Cortex of kidney (tissue), 1 donor: ENCODE results near the gene RNF144B.
"Not testable (repeated sequence)": the region's sequence is repeated elsewhere in the genome, so short reads cannot be mapped to it uniquely, and the experiment has no call there.

ENCODE experiments used
- DNase-seq: peaks from one replicate; lab custom pipeline; 2025; lab: John Stamatoyannopoulos, UW

RNF144B gene

DNA sequence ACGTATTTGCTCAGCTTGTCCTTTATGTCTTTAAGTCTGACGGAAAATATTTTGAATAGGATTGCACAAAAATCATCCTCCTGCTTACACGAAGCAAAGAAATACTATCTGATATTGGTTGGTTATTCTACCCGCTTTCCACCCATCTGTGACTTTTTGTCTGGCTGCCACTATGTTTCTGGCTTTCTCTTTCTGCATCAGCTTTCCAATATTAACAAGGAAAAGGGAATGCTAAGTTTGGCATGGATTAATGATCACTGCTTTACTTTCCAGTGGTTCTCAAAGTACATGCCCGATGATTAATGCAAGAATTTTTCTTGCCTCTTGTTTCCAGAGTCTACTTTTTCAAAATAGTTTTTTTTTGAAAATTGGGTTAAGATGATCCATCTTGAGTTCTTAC is 57.0 kb downstream of the RNF144B start:
- no peak for DNase-seq

DNA sequence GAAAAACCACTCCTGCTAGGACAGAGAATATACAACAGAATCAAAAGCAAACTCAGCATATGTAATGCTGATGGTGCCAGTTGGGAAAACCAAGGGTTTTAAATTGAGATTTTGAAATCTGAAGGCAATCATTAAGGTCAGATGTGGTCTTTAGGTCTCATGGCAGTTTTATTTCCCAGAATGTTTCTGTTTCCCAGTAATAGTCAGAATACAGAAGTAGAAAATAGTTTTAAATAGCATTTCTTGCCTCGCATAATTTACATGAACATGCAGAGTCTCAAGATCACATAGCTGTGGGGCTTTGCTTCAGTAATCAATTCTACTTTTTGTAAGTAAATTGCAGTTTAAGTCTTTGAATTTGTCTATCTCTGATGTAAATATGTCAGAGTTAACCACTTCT is 58.1 kb downstream of the RNF144B start:
- no peak for DNase-seq

DNA sequence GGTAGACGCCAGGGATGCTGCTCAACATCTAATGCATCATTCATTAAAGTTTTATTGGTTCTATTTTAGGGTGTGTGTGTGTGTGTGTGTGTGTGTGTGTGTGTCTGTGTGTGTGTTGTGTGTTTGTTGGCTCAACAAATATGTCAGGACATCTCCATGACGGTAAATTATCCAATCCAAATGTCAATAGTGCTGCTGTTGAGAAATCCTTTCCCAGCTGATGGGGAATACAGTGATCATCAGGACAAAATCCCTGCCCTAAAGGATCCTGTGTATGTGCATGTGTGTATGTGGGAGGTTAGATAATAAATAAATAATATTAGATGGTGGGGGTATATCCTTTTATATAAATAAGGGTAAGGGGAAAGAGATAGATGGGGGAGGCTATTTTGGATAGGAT is 59.6 kb downstream of the RNF144B start:
- no peak for DNase-seq

DNA sequence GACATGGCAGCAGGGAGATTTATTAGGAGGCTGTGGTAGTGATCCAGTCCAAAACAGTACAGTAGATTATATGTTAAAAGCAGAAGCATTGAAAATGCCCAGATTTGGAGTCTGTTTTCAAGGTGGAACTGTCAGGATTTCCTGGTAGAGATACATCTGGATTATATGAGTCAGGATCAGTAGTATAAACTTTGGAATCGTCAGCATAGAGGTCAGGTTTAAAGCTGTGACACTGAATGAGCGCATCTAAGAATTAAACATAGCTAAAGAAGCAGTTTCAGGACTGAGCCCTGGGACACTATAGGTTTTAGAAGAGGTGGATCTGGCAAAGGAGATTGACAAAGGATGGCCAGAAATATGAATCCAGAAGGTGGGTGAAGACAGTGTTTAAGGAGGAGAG is 60.4 kb downstream of the RNF144B start:
- no peak for DNase-seq

DNA sequence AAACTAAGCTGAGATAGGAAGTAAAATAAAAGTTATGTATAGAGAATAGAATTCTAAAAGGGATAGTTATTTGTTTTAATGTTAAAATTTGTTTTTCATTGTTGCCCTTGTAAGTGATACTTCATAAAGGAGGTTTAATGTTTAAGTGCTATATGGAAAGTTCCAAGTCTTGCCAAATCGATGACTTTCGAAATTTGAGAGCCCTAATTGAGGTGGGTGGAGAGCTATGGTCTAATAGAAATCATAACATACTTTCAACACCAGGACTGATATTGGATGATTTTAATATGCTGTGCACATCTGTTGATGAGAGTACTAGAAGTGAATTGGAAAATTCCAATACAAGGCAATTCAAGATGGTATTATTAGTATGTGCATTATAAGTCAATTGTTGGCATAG is 64.6 kb downstream of the RNF144B start:
- no peak for DNase-seq

DNA sequence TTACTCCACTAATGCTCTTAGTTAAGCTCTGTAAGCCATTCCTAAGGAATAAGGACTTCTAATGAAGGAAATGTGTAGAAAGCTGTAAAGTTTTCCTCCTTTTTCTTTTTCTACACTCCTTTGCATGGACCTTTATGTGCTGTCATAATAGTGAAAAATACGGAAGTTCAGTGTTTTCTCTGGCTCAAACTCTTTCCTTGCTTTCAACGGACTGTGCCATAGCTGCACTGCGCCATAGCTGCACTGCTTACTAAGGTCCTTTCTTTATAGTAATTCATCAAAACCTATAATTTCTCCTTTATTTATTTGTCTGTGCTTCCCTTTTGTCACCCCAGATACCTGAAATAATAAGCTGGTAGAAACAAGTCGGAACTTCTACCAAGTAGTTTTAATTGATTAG is 67.3 kb downstream of the RNF144B start:
- no peak for DNase-seq

DNA sequence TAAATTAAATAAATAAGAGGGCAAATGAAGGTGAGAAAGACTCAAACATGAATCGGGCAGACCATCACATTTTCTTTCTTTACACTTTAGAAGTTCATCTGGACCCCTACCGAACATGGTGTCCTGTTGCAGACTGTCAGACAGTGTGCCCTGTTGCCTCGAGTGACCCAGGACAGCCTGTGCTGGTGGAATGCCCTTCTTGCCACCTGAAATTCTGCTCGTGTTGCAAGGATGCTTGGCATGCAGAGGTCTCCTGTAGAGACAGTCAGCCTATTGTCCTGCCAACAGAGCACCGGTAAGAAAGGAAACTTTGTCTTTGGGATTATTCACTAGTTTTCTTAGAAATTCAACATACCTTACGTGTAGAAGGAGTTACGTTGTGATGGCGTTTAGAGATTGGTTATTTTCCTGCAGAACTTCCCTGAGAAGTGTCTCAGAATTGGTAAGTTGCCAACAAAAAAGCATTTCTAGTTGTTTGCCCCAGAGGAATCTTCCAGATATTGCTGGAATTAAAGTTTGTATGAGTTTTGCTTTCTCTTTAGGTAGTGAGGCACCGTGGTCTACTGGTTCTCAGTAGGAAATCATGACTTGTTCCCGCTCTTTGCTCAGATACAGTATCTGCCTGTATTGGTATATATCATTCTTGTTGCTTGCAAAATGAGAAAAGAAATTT is 70.1 kb downstream of the RNF144B start:
- no peak for DNase-seq

DNA sequence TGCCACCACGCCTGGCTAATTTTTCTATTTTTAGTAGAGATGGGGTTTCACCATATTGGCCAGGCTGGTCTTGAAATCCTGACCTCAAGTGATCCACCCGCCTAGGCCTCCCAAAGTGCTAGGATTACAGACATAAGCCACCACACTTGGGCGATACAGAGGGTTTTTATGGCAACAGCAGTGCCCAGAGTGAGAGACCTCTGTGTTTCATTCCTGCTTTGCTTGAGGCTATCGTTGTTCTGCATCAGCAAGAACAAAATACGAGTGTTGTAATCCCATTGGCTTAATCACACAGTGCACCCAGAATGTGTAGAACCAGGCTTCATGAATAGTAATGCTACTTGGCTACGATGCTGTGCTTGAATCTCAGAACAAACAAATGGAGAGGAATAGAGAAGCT is 70.9 kb downstream of the RNF144B start:
- not testable (repeated sequence) for DNase-seq

DNA sequence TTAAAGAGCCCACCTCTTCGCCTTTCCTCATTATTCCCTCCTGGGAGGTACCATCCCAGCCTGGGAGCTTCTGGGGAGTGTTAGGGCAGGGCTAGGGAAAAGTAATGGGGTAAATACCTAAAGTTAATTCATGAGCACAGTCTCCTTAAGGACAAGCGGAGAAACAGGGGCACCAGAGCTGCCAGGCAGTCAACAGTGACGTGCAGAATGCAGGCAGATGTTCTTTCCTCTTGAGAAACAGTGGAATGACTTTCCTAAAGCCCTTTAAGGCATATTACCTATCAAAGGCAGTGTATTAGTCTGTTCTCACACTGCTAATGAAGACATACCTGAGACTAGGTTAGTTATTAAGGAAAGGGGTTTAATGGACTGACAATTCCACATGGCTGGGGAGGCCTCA is 76.3 kb downstream of the RNF144B start:
- no peak for DNase-seq

DNA sequence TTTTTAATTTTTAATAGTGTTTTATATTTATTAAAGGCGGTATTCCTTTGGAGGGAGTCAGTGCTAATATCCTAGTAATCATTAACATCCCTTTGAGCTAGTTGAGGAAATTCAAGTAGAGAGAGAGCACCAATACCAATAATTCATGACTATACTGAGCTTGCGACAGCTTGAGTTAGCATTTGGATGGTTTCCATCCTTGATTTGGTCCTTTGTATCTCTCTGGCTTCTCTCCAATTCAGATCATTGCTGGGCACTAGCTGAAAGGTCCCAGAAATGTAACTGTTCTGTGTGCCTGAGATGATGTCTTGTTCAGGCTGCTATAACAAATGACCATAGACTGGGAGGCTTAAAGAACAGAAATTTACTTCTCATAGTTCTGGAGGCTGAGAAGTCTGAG is 77.0 kb downstream of the RNF144B start:
- no peak for DNase-seq

DNA sequence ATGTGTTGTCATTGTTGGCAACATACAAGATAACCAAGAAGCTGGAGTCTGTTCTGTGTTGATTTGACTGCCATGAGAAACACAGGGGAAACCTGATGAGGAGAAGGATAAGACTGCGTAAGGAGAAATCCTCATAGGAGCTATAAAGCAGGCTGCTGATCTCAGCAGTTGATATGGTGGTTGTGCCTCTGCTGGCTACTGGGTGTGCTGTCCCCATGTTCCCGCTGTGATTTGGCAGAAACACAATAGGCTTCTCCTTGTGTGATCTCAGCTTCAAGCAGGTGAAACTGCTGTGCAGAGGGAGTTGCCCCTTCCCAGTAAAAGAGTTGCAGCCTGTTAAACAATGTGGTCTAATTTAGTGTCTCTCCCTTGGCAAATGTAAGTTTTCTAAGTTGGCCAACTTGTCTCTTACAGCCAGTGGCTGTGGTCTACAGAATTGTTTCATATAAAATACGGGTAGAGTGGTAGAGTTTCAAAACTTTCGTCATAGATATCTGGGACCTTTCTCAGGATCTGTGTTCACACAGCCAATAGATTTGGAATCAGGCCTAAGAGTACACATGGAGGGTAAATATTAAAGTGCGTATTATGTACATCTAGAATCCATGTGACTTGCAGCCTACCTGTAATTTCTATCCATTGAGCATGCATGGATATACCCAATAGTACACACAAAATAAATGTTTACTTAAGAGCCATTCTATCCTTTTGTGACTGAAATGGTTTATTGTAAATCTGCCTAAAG is 78.4 kb downstream of the RNF144B start:
- no peak for DNase-seq

DNA sequence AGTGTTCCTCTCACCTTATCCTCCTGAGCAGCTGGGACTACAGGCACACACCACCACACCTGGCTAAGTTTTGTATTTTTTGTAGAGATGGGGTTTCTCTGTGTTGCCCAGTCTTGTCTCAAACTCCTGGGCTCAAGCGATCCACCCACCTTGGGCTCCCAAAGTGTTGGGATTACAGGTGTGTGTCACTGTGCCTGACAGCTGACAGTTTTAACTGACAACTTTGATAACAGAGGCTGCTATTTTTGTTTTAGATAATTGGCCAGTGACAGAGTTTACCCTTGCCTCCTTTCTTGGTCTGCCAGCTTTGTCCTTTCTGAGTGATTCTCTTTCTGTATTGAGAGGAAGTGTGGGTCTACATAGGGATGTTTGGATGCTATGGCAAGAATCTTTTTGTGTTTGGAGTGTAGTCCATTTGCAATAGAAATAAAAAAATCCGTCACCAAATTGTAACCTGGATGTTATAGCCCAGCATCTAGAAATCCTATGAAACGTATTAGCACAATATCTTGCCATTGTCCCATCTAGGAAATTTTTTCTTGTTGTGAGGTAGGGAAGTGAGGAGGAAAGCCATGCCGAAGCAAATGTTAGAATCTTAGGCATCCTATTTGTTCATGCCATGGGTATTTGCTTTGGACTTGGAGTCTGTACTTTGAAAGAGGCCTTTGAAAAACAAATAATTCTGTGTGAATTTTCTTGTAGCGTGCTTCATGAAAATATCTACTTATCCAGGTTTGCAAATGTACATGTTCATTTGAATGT is 80.8 kb downstream of the RNF144B start:
- no peak for DNase-seq

DNA sequence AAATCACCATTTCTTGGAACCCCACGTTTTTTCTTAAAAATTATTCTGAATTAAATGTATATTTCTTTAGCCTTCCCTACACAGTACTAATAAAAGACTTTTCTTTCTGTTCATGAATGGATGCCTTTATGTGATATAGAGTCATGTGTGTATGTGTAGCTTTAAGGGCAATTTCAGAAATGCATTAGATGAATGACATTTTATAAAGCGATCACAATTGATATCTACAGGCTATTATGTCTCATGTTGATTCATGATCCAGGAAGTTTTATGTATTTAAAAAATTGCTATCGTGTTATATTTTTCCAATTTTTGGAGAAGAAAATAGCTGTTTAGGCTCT is 81.3 kb downstream of the RNF144B start:
- DNase-seq = no peak

DNA sequence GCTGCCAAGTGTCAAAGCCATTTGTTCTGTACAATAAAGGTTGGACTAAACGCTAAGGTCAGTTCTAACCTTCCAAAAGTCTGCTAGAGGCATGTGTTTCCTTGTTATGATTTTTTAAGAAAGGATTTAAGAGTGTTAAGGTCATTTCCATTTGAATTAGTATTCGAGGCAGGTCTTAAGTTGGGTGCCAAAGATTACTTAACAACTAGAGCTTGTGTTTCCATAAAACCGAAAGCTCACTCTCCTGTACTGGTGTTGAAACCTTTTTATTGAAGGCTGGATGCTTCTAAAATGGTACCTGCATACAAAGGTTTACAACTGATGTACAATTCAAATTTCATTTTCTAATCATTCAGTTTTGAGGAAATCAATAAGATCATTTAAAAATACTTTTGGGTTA is 82.4 kb downstream of the RNF144B start:
- no peak for DNase-seq

DNA sequence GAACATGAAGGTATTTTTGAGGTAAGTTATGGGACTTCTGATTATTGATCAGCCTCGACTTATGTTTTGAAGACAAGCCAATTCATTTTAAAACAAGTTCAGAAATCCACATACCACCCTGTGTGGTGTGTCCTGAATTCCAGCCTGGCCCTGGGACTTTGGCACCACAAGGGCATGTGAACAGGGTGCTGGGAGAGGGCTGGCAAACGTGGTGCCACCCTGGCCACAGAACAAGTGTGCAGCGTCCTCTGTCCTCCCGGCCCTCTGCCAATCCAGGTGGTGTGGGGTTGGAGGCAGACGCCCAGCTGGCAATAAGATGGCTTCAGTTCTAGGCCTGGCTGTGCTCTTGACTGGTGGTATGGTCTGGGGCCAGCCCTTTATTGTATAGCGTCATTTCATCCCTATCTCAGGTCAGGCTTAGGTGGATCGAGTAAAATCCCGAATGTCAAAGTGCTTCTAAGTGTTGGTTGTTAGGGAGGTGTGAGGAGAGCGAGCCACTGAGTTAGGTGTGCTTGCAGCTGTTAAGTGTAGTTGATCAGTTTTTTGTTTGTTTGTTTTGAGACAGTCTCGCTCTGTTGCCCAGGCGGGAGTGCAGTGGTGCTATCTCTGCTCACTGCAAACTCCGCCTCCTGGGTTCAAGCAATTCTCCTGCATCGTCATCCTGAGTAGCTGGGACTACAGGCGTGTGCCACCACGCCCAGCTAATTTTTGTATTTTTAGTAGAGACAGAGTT is 84.2 kb downstream of the RNF144B start:
- DNase-seq = no peak

DNA sequence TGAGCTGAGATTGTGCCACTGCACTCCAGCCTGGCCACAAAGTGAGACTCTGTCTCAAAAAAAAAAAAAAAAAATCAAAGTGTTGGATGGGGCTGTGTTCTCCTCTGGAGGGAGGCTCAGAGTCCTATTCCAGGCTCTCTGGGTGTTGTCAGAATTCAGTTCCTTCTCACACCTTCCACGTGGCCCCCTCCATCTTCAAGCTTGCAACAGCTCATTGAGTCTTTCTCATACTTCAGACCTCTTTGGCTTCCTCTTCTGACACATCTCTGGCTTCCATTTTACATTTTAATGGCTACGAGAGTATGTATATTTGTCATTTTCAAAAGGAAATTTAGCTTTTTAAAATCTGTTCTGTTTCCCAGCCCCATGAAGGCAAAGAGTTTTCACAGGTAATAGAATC is 85.8 kb downstream of the RNF144B start:
- DNase-seq = no peak

DNA sequence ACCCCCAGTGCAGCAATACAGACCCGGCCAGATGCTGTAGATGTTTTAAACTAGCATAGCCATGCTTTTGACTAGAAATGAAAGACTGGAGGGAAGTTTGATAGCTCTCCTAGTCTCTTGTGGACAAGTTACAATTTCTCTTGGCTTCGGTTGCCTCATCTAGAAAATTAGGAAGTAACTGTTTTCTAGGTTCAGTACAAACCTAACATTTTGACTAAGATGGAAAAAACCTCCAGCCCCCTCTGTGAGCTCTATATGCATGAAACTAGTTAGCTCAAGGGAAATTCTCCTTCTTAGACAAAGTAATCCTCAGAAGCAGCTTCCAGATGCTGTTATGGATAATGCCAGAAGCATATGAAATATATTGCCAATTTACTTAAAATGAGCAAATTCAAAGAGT is 86.6 kb downstream of the RNF144B start:
- DNase-seq = no peak

DNA sequence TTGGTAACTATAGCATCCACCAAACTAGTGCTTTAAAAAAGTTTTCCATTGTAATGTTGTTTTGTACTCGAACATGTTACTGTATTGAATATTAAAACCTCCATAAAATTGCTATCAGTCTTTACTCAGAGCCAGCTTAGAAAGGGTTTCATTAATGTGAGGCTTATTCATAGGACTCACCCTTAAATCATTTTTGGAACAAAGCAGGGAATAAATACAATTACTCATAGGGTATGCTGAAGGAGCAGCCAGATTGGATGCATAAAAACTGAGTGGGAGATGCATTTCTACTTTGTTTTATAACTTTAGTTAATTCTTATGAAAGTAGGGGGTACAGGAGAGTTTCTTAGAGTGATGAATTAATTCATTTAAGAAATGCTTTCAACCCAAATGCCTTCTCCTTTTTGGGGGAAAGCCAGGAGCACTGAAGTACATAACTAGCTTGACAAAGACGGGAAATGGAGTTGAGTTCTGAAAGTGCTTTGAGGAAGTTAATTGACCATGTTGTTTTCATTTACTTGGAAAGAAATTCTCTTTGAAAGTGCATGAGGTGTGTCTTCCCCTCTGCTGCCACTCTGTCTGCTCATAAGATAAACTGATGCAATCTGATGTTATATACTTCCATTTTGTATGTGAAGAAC is 90.3 kb downstream of the RNF144B start:
- DNase-seq = no peak

DNA sequence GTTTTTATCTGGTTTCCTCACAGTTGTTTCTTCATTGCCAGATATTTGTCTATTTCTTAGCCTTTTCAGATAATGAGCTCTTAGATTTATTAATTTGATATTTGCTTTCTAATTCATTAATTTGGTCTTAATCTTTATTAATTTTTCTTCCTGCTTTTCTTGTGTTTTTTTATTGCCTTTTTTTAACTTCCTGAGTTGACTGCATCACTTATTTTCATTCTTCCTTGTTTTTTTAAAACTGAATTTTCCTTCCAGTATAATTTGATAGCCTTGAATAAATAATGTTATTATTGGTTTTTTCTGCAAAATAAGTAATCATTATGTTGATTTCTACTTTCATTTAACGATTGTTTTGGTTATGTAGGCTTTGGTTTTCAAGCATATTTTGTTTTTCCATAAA is 91.5 kb downstream of the RNF144B start:
- DNase-seq = no peak

DNA sequence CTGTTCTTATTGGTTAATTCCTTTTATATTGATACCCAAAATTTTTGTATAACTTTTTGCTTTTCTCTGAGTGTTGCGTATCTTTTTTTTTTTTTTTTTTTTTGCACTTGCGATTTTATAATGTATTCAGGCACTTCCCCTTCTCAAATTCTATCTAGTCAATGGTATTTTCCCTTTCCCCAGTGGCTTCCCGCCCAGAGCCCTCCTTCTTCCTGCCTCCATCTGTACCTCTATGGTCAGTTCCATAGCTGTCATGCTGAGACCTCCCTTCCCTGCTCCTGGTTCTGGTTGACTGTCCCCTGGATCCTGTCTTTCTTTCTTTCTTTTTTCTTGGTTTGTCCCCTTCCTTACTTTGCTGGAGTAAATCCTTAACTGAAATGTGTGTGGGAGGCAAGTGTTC is 94.7 kb downstream of the RNF144B start:
- DNase-seq = no peak

DNA sequence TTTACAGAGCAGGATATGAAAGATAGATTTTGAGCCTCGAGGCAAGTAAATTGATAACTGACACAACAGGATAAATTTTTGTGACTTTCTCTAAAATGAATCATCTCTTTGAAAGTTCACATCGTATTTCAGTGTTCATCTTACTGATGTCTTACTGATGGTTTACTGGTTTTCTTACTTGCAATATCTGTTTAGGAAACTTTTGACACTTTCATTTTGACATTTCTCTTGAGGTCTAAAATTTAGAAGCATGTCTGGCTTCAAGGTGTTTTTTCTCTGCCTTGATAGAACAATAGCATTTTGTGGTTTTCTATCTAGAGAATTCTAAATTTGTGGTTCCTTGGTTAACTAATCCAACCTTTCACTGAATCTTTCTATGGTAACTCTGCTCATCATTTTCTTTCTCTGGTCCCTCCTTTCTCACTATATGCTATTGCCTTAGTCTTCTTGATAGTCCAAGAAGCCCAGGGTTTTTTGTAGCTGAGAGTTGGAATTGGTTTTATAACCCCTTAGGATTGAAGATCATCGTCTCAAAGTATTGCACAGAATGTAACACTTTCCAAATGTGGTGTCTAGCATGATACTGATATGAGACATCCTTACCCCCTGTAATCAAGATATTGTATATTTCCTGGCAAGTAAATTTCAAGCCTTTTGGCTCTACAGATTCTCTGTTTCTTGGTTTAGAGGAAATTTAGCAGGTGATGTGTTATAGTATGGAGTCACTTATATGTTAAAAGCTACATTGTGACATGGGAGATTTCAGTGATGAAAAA is 98.7 kb downstream of the RNF144B start:
- DNase-seq = no peak
